Spinal cord (tissue), 10 donors: ENCODE results near the gene ASXL2. TPM values are rescaled to one million over a fixed set of nuclear protein-coding genes. Genes with fewer than 3 reads are reported as not detected.
"Not testable (repeated sequence)": the region's sequence is repeated elsewhere in the genome, so short reads cannot be mapped to it uniquely, and the experiment has no call there.

Experiments used
- DNase-seq, 6 donors: peaks; one replicate each; pipeline versions ENCODE4 v3.0.0 to v3.0.0-alpha.2; 2013 to 2015; ENCODE audit warnings: low spot score in 6 of 6, low read depth in 4 of 6
- H3K27ac ChIP-seq: one replicate; pipeline ENCODE4 v1.5.1; 2013; ENCODE audit warnings: low read depth, low read length, control low read depth
- H3K27me3 ChIP-seq: one replicate; pipeline ENCODE4 v1.6.1; 2013; ENCODE audit warnings: low read length; ENCODE audit not compliant: control insufficient read depth, insufficient read depth
- H3K36me3 ChIP-seq: one replicate; pipeline ENCODE4 v1.6.1; 2013; ENCODE audit warnings: low read length; ENCODE audit not compliant: control insufficient read depth, insufficient read depth
- H3K4me1 ChIP-seq: one replicate; pipeline ENCODE4 v1.6.1; 2013; ENCODE audit warnings: low read length; ENCODE audit not compliant: control insufficient read depth, insufficient read depth
- H3K4me3 ChIP-seq: one replicate; pipeline ENCODE4 v1.5.1; 2013; ENCODE audit warnings: low read depth, low read length, control low read depth
- H3K9me3 ChIP-seq: one replicate; pipeline ENCODE4 v1.6.1; 2013; ENCODE audit warnings: low read length; ENCODE audit not compliant: control insufficient read depth, insufficient read depth
- WGBS: methylation state at CpG from one replicate; pipeline ENCODE4 v1.1.5; 2013; ENCODE audit warnings: missing lambda C conversion rate; ENCODE audit not compliant: insufficient coverage; 5-methylcytosine and 5-hydroxymethylcytosine counted together
- polyA plus RNA-seq, 2 donors: library from polyadenylated mRNA; unstranded; fragments of 120-200 nt; gene quantifications; one replicate each; pipeline ENCODE4 v1.2.1, GENCODE V29; 2013; ENCODE audit not compliant: insufficient read length in 2 of 2
- total RNA-seq, 2 donors: library from RNA; depleted of rRNA in 1 of 2; stranded (reverse); fragments of 120-200 nt in 1 of 2; fragments of >200 nt in 1 of 2; gene quantifications; one replicate each; pipeline versions ENCODE4 v1.2.3 to v1.2.4, GENCODE V29; 2013 to 2014
- donor health status: healthy.

ASXL2 gene
- total and polyA plus RNA-seq, 4 donors = 7.0 to 13.2 (median 11.2) TPM

- not testable (repeated sequence) for H3K4me1 ChIP-seq, H3K36me3 ChIP-seq, DNase-seq, H3K4me3 ChIP-seq, H3K9me3 ChIP-seq, H3K27ac ChIP-seq, H3K27me3 ChIP-seq
- WGBS = no CpG with 5 or more reads among the region's 9 CpGs
These were observed 35.3 kb upstream of the ASXL2 start for GRCh38 chr2:25913696-25913973.

- H3K36me3 ChIP-seq = no peaks in the 10 kb centered on the region
- H3K4me3 ChIP-seq = no peak overlapping the region
- peak in 2 of 6 donors; percentile 30 to 60 for DNase-seq
- no peaks in the 10 kb centered on the region for H3K9me3 ChIP-seq
- H3K27ac ChIP-seq = no peak overlapping the region
- H3K27me3 ChIP-seq = no peaks in the 10 kb centered on the region
- peaks cover 4% of the 10 kb centered on the region for H3K4me1 ChIP-seq
- 10% methylated on average over 4 of the region's 10 CpGs for WGBS
These were observed 34.8 kb upstream of the ASXL2 start for GRCh38 chr2:25912851-25913695.

- H3K9me3 ChIP-seq, DNase-seq, H3K4me1 ChIP-seq, H3K36me3 ChIP-seq, H3K27ac ChIP-seq, H3K4me3 ChIP-seq, H3K27me3 ChIP-seq: not testable (repeated sequence)
- no CpG with 5 or more reads among the region's 5 CpGs for WGBS
These were observed 31.3 kb upstream of the ASXL2 start for GRCh38 chr2:25909574-25909973.

- Histone ChIP-seq H3K27me3 (no peaks in the 10 kb centered on the region), H3K4me3 (no peak overlapping the region), H3K9me3 (no peaks in the 10 kb centered on the region), H3K4me1 (no peaks in the 10 kb centered on the region), H3K36me3 (no peaks in the 10 kb centered on the region), H3K27ac (no peak overlapping the region)
- no peak for DNase-seq
- WGBS = 60% methylated on average over 1 of the region's 2 CpGs
These were observed 26.8 kb upstream of the ASXL2 start for GRCh38 chr2:25905126-25905525.

- WGBS = 83% methylated on average over 5 of the region's 5 CpGs
- H3K4me1 ChIP-seq = no peaks in the 10 kb centered on the region
- no peaks in the 10 kb centered on the region for H3K27me3 ChIP-seq
- H3K9me3 ChIP-seq = no peaks in the 10 kb centered on the region
- no peak overlapping the region for H3K4me3 ChIP-seq
- no peak for DNase-seq
- H3K27ac ChIP-seq = no peak overlapping the region
- H3K36me3 ChIP-seq = no peaks in the 10 kb centered on the region
These were observed 25.0 kb upstream of the ASXL2 start for GRCh38 chr2:25903216-25903776.

GRCh38 chr2:25899404-25899970 is 21.2 kb upstream of the ASXL2 start:
- Histone ChIP-seq H3K27me3 (no peaks in the 10 kb centered on the region), H3K27ac (no peak overlapping the region), H3K36me3 (no peaks in the 10 kb centered on the region), H3K4me1 (peaks cover 8% of the 10 kb centered on the region), H3K4me3 (no peak overlapping the region), H3K9me3 (no peaks in the 10 kb centered on the region)
- WGBS = 83% methylated on average over 9 of the region's 11 CpGs
- no peak for DNase-seq

- Histone ChIP-seq H3K27ac (no peak overlapping the region), H3K4me1 (peaks cover 13% of the 10 kb centered on the region), H3K36me3 (no peaks in the 10 kb centered on the region), H3K9me3 (no peaks in the 10 kb centered on the region), H3K27me3 (no peaks in the 10 kb centered on the region), H3K4me3 (no peak overlapping the region)
- no CpG with 5 or more reads among the region's 4 CpGs for whole genome bisulfite sequencing
- DNase-seq = no peak
These were observed 19.2 kb upstream of the ASXL2 start for GRCh38 chr2:25897506-25897905.

GRCh38 chr2:25896308-25896707 is 18.0 kb upstream of the ASXL2 start:
- not testable (repeated sequence) for H3K36me3 ChIP-seq, DNase-seq, H3K27ac ChIP-seq, H3K9me3 ChIP-seq, H3K4me3 ChIP-seq, H3K27me3 ChIP-seq
- WGBS = 100% methylated on average over 1 of the region's 9 CpGs
- H3K4me1 ChIP-seq = peaks cover 13% of the 10 kb centered on the region

GRCh38 chr2:25895610-25896009 is 17.3 kb upstream of the ASXL2 start:
- H3K27me3 ChIP-seq = no peaks in the 10 kb centered on the region
- peak overlapping the region; percentile 54 for H3K27ac ChIP-seq
- peaks cover 13% of the 10 kb centered on the region for H3K4me1 ChIP-seq
- H3K36me3 ChIP-seq = no peaks in the 10 kb centered on the region
- H3K9me3 ChIP-seq = no peaks in the 10 kb centered on the region
- H3K4me3 ChIP-seq = no peak overlapping the region
- DNase-seq = peak in 1 of 6 donors; percentile 34

- whole genome bisulfite sequencing = 60% methylated on average over 1 of the region's 7 CpGs
- Histone ChIP-seq H3K4me1 (peaks cover 13% of the 10 kb centered on the region), H3K36me3 (no peaks in the 10 kb centered on the region), H3K27ac (peak overlapping the region; percentile 75), H3K9me3 (no peaks in the 10 kb centered on the region), H3K4me3 (no peak overlapping the region), H3K27me3 (no peaks in the 10 kb centered on the region)
- DNase-seq = no peak
These were observed 16.7 kb upstream of the ASXL2 start for GRCh38 chr2:25895018-25895417.
